ENCODE measurements around the gene IGF1R.

DNA sequence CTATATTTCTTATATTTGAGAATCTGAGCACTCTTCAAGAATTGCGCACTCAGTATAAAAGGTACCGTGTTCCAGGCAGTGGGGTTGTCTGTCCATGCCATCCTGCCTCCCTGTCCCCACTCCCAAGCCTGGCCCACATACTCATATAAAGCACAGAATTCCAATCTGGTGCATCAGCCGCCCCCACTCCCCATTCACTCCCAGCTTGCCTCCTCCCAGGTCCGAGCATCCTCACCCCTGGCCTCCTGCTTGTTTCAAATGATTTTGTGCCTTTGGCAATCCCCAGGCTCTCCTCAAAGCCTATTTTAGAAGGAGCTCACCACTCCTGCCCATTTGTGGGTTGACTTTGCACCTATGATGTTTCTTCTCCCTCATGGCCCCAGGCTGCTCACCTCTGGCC lies 22.2 kb upstream of the IGF1R start:
- TF ChIP-seq CTCF (conservative IDR thresholded peaks at IDR 0.05) (no peak), ZFX (IDR thresholded peaks at IDR 0.05) (no peak)
